Stimulated activated CD8-positive, alpha-beta memory T cell treated with anti-CD3 and anti-CD28 coated beads, Interleukin-4, amount 100 ng/mL, for 48 hours (primary cell): ENCODE measurements around the gene ACHE.
"Not testable (repeated sequence)": the region's sequence is repeated elsewhere in the genome, so short reads cannot be mapped to it uniquely, and the experiment has no call there.

ENCODE experiments used
- DNase-seq: peaks from one replicate; pipeline ENCODE4 v3.0.0-alpha.2; 2020

The ACHE gene

GRCh38 chr7:100860702-100861615 lies 34.7 kb downstream of the ACHE start:
- DNase-seq: no peak

- no peak for DNase-seq
Measured at GRCh38 chr7:100859856-100860255, 35.8 kb downstream of the ACHE start.

- no peak for DNase-seq
Measured at GRCh38 chr7:100856871-100857282, 38.8 kb downstream of the ACHE start.

- no peak for DNase-seq
Measured at GRCh38 chr7:100855515-100855914, 40.2 kb downstream of the ACHE start.

- not testable (repeated sequence) for DNase-seq
Measured at GRCh38 chr7:100854899-100855298, 40.8 kb downstream of the ACHE start.

- DNase-seq: no peak
Measured at GRCh38 chr7:100854146-100854895, 41.4 kb downstream of the ACHE start.

GRCh38 chr7:100852048-100852872 lies 43.4 kb downstream of the ACHE start, which contains the start of gene SLC12A9:
SLC12A9 (plus strand) TSS chr7:100852713; CDS start chr7:100854198, 1,485 bp downstream.
- DNase-seq: peak; percentile 90

- no peak for DNase-seq
Measured at GRCh38 chr7:100847360-100847759, 48.3 kb downstream of the ACHE start.

- no peak for DNase-seq
Measured at GRCh38 chr7:100840470-100841100, 55.1 kb downstream of the ACHE start.
